Kasumi-1 (cell line): ENCODE data around the gene ARHGAP27.

Experiments
- DNase-seq, 2 experiments: peaks; one replicate each; lab custom pipeline; 2025; lab: John Stamatoyannopoulos, UW

The ARHGAP27 gene

GRCh38 chr17:45384789-45385262, 47.8 kb downstream of the ARHGAP27 start:
- DNase-seq = no peak

- peak; percentile 85 for DNase-seq
These were observed 48.5 kb downstream of the ARHGAP27 start for GRCh38 chr17:45384047-45384788.

GRCh38 chr17:45383003-45383402, 49.7 kb downstream of the ARHGAP27 start:
- DNase-seq = peak; percentile 26 to 42

GRCh38 chr17:45382226-45382625, 50.4 kb downstream of the ARHGAP27 start:
- DNase-seq = no peak

- DNase-seq = no peak
These were observed 51.7 kb downstream of the ARHGAP27 start for GRCh38 chr17:45380991-45381390.

GRCh38 chr17:45380046-45380765, 52.5 kb downstream of the ARHGAP27 start:
- DNase-seq = no peak

- no peak for DNase-seq
These were observed 55.3 kb downstream of the ARHGAP27 start for GRCh38 chr17:45377401-45377800.

- DNase-seq = no peak
These were observed 56.3 kb downstream of the ARHGAP27 start for GRCh38 chr17:45376171-45377005.

- DNase-seq = no peak
These were observed 58.2 kb downstream of the ARHGAP27 start for GRCh38 chr17:45374501-45374900.

- DNase-seq = no peak
These were observed 60.3 kb downstream of the ARHGAP27 start for GRCh38 chr17:45372325-45372869.

GRCh38 chr17:45371414-45372324, 61.0 kb downstream of the ARHGAP27 start:
- DNase-seq = no peak

- no peak for DNase-seq
These were observed 61.7 kb downstream of the ARHGAP27 start for GRCh38 chr17:45370949-45371413.

- no peak for DNase-seq
These were observed 63.2 kb downstream of the ARHGAP27 start for GRCh38 chr17:45369421-45369820.

GRCh38 chr17:45368651-45369050, 64.0 kb downstream of the ARHGAP27 start:
- no peak for DNase-seq

- DNase-seq = no peak
These were observed 65.5 kb downstream of the ARHGAP27 start for GRCh38 chr17:45367216-45367615.

GRCh38 chr17:45366691-45367090, 66.0 kb downstream of the ARHGAP27 start:
- DNase-seq = no peak

- no peak for DNase-seq
These were observed 66.6 kb downstream of the ARHGAP27 start for GRCh38 chr17:45366049-45366448.

- no peak for DNase-seq
These were observed 67.9 kb downstream of the ARHGAP27 start for GRCh38 chr17:45364531-45365390.

- DNase-seq = no peak
These were observed 69.2 kb downstream of the ARHGAP27 start for GRCh38 chr17:45363498-45363897.

GRCh38 chr17:45361976-45362375, 70.7 kb downstream of the ARHGAP27 start:
- no peak for DNase-seq
